Measurements from ENCODE around the gene C11orf97. TPM values are rescaled to one million over a fixed set of nuclear protein-coding genes. Genes with fewer than 3 reads are reported as not detected.
"Not testable (repeated sequence)": the region's sequence is repeated elsewhere in the genome, so short reads cannot be mapped to it uniquely, and the experiment has no call there.

C11orf97 gene
- total RNA-seq, 1 donor from 2014 or later = not detected

GRCh38 chr11:94549146-94549545 lies 36.9 kb downstream of the C11orf97 start:
- H3K4me2 ChIP-seq (ENCODE audit: low read length) = no peak overlapping the region

GRCh38 chr11:94550513-94550912 lies 38.3 kb downstream of the C11orf97 start:
- no peak overlapping the region for H3K9ac ChIP-seq (ENCODE audit: low read length)
- H3K27me3 ChIP-seq (ENCODE audit: insufficient read depth, low read length) = no peaks in the 10 kb centered on the region
- DNase-seq (ENCODE audit: low read depth) = no peak
- H3K4me3 ChIP-seq (ENCODE audit: insufficient read depth, low read depth, low read length) = no peak overlapping the region
- no peak for FAIRE-seq
- no peak overlapping the region for H2AFZ ChIP-seq (ENCODE audit: low read depth, low read length)
- H3K4me2 ChIP-seq (ENCODE audit: low read length) = no peak overlapping the region
- peaks cover 2% of the 10 kb centered on the region for H3K27me3 Mint-ChIP-seq (ENCODE audit: low read depth, unreplicated experiment)
- no peak overlapping the region for H3K27ac ChIP-seq (ENCODE audit: low read depth, low read length)
- H3K27ac Mint-ChIP-seq (ENCODE audit: unreplicated experiment) = no peak overlapping the region
- H3K9me3 ChIP-seq (ENCODE audit: insufficient read depth, low read depth, low read length) = no peaks in the 10 kb centered on the region
- H3K4me1 ChIP-seq (ENCODE audit: insufficient read depth, low read length) = peaks cover 14% of the 10 kb centered on the region
- H3K36me3 ChIP-seq (ENCODE audit: insufficient read depth, low read length) = no peaks in the 10 kb centered on the region
- peaks cover 17% of the 10 kb centered on the region for H3K79me2 ChIP-seq (ENCODE audit: insufficient read depth, low read length)
- peaks cover 2% of the 10 kb centered on the region for H3K9me3 Mint-ChIP-seq (ENCODE audit: unreplicated experiment)
- H4K20me1 ChIP-seq (ENCODE audit: insufficient read depth, low read length) = peaks cover 42% of the 10 kb centered on the region
- no peak overlapping the region for H3K4me3 Mint-ChIP-seq (ENCODE audit: unreplicated experiment)
- TF ChIP-seq, protein P1, sequence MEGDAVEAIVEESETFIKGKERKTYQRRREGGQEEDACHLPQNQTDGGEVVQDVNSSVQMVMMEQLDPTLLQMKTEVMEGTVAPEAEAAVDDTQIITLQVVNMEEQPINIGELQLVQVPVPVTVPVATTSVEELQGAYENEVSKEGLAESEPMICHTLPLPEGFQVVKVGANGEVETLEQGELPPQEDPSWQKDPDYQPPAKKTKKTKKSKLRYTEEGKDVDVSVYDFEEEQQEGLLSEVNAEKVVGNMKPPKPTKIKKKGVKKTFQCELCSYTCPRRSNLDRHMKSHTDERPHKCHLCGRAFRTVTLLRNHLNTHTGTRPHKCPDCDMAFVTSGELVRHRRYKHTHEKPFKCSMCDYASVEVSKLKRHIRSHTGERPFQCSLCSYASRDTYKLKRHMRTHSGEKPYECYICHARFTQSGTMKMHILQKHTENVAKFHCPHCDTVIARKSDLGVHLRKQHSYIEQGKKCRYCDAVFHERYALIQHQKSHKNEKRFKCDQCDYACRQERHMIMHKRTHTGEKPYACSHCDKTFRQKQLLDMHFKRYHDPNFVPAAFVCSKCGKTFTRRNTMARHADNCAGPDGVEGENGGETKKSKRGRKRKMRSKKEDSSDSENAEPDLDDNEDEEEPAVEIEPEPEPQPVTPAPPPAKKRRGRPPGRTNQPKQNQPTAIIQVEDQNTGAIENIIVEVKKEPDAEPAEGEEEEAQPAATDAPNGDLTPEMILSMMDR (IDR thresholded peaks at IDR 0.05; ENCODE audit: insufficient read depth, low read depth, low read length) = no peak
- TF ChIP-seq EZH2 (IDR thresholded peaks at IDR 0.05; ENCODE audit: insufficient read depth, low read length) = no peak
- H3K4me1 Mint-ChIP-seq (ENCODE audit: low read depth, unreplicated experiment) = peaks cover 7% of the 10 kb centered on the region
- peaks cover 1% of the 10 kb centered on the region for H3K36me3 Mint-ChIP-seq (ENCODE audit: low read depth, unreplicated experiment)

More at GRCh38 chr11:94549146-94549545, 36.9 kb downstream of the C11orf97 start:
- no peak for DNase-seq (ENCODE audit: low read depth)
- Histone ChIP-seq H3K27ac (ENCODE audit: low read depth, low read length) (no peak overlapping the region), H3K4me1 (ENCODE audit: insufficient read depth, low read length) (peaks cover 21% of the 10 kb centered on the region), H3K4me3 (ENCODE audit: insufficient read depth, low read depth, low read length) (no peak overlapping the region), H3K9me3 (ENCODE audit: insufficient read depth, low read depth, low read length) (no peaks in the 10 kb centered on the region), H3K27me3 (ENCODE audit: insufficient read depth, low read length) (no peaks in the 10 kb centered on the region), H3K79me2 (ENCODE audit: insufficient read depth, low read length) (peaks cover 29% of the 10 kb centered on the region), H2AFZ (ENCODE audit: low read depth, low read length) (no peak overlapping the region), H4K20me1 (ENCODE audit: insufficient read depth, low read length) (peaks cover 44% of the 10 kb centered on the region), H3K36me3 (ENCODE audit: insufficient read depth, low read length) (no peaks in the 10 kb centered on the region), H3K9ac (ENCODE audit: low read length) (no peak overlapping the region)
- H3K4me3 Mint-ChIP-seq (ENCODE audit: unreplicated experiment) = no peak overlapping the region
- H3K4me1 Mint-ChIP-seq (ENCODE audit: low read depth, unreplicated experiment) = peaks cover 7% of the 10 kb centered on the region
- no peak for FAIRE-seq
- TF ChIP-seq, protein P1 (IDR thresholded peaks at IDR 0.05; ENCODE audit: insufficient read depth, low read depth, low read length) = no peak
- no peak for TF ChIP-seq EZH2 (IDR thresholded peaks at IDR 0.05; ENCODE audit: insufficient read depth, low read length)
- no peaks in the 10 kb centered on the region for H3K27me3 Mint-ChIP-seq (ENCODE audit: low read depth, unreplicated experiment)
- peaks cover 3% of the 10 kb centered on the region for H3K36me3 Mint-ChIP-seq (ENCODE audit: low read depth, unreplicated experiment)
- peaks cover 2% of the 10 kb centered on the region for H3K9me3 Mint-ChIP-seq (ENCODE audit: unreplicated experiment)
- H3K27ac Mint-ChIP-seq (ENCODE audit: unreplicated experiment) = no peak overlapping the region

GRCh38 chr11:94553938-94554337 lies 41.7 kb downstream of the C11orf97 start:
- Mint-ChIP-seq H3K36me3 (ENCODE audit: low read depth, unreplicated experiment) (no peaks in the 10 kb centered on the region), H3K4me1 (ENCODE audit: low read depth, unreplicated experiment) (peaks cover 6% of the 10 kb centered on the region), H3K27ac (ENCODE audit: unreplicated experiment) (no peak overlapping the region), H3K27me3 (ENCODE audit: low read depth, unreplicated experiment) (peaks cover 2% of the 10 kb centered on the region), H3K9me3 (ENCODE audit: unreplicated experiment) (no peaks in the 10 kb centered on the region), H3K4me3 (ENCODE audit: unreplicated experiment) (no peak overlapping the region)
- no peak for FAIRE-seq
- Histone ChIP-seq H3K36me3 (ENCODE audit: insufficient read depth, low read length) (no peaks in the 10 kb centered on the region), H2AFZ (ENCODE audit: low read depth, low read length) (no peak overlapping the region), H3K27me3 (ENCODE audit: insufficient read depth, low read length) (no peaks in the 10 kb centered on the region), H3K4me1 (ENCODE audit: insufficient read depth, low read length) (peaks cover 6% of the 10 kb centered on the region), H3K4me3 (ENCODE audit: insufficient read depth, low read depth, low read length) (no peak overlapping the region), H3K27ac (ENCODE audit: low read depth, low read length) (no peak overlapping the region), H4K20me1 (ENCODE audit: insufficient read depth, low read length) (peaks cover 11% of the 10 kb centered on the region), H3K79me2 (ENCODE audit: insufficient read depth, low read length) (no peaks in the 10 kb centered on the region), H3K9me3 (ENCODE audit: insufficient read depth, low read depth, low read length) (no peaks in the 10 kb centered on the region), H3K9ac (ENCODE audit: low read length) (no peak overlapping the region), H3K4me2 (ENCODE audit: low read length) (no peak overlapping the region)
- DNase-seq (ENCODE audit: low read depth) = peak; percentile 56
- no peak for TF ChIP-seq EZH2 (IDR thresholded peaks at IDR 0.05; ENCODE audit: insufficient read depth, low read length)
- TF ChIP-seq, protein P1 (IDR thresholded peaks at IDR 0.05; ENCODE audit: insufficient read depth, low read depth, low read length) = no peak

DNA sequence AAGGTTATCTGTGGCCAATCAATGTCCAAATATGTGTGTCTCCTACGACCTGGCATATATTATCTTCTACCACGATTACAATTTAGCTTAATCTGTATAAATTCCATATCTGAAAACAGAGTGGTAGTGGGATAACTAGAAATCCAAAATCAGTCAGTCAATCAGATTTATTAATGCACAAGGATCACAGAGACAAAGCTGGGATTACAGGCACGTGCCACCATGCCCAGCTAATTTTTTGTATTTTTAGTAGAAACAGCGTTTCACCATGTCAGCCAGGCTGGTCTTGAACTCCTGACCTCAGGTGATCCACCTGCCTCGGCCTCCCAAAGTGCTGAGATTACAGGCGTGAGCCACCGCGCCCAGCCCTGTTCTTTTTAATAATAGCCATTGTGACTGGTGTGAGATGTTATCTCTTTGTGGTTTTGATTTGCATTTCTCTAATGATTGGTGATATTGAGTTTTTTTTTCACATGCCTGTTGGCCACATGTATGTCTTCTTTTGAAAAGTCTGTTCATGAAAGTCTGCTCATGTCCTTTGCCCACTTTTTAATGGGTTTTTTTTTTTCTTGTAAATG lies 43.6 kb downstream of the C11orf97 start:
- H3K27ac Mint-ChIP-seq (ENCODE audit: unreplicated experiment); FAIRE-seq; H3K4me3 ChIP-seq (ENCODE audit: insufficient read depth, low read depth, low read length); H3K4me2 ChIP-seq (ENCODE audit: low read length); DNase-seq (ENCODE audit: low read depth); H3K36me3 Mint-ChIP-seq (ENCODE audit: low read depth, unreplicated experiment); H3K36me3 ChIP-seq (ENCODE audit: insufficient read depth, low read length); H3K4me3 Mint-ChIP-seq (ENCODE audit: unreplicated experiment); H3K9me3 ChIP-seq (ENCODE audit: insufficient read depth, low read depth, low read length); H3K27me3 ChIP-seq (ENCODE audit: insufficient read depth, low read length); H4K20me1 ChIP-seq (ENCODE audit: insufficient read depth, low read length); H3K9ac ChIP-seq (ENCODE audit: low read length); H3K27me3 Mint-ChIP-seq (ENCODE audit: low read depth, unreplicated experiment); H3K9me3 Mint-ChIP-seq (ENCODE audit: unreplicated experiment); H3K27ac ChIP-seq (ENCODE audit: low read depth, low read length); H3K4me1 ChIP-seq (ENCODE audit: insufficient read depth, low read length); H3K79me2 ChIP-seq (ENCODE audit: insufficient read depth, low read length); H2AFZ ChIP-seq (ENCODE audit: low read depth, low read length): not testable (repeated sequence)
- H3K4me1 Mint-ChIP-seq (ENCODE audit: low read depth, unreplicated experiment) = peaks cover 13% of the 10 kb centered on the region

All from astrocyte (in vitro differentiated cells and primary cell).